HepG2 (cell line): ENCODE measurements around the gene TTC31. TPM values are rescaled to one million over a fixed set of nuclear protein-coding genes. Genes with fewer than 3 reads are reported as not detected.
A peak's percentile ranks its signal among the peaks of the same experiment; 100 is the strongest.

Experiments
- CREBL2 ChIP-seq: sonication (generic); formaldehyde crosslinking; IDR thresholded peaks from 2 replicates; pipeline ENCODE4 v1.8.1; 2023; ENCODE audit warnings: missing genetic modification reagents, mild to moderate bottlenecking, borderline replicate concordance
- DPF2 ChIP-seq: sonication (generic); formaldehyde crosslinking; IDR thresholded peaks from 2 replicates; pipeline ENCODE4 v1.4.0; 2020; ENCODE audit warnings: mild to moderate bottlenecking, low read depth, missing genetic modification reagents, borderline replicate concordance
- HDAC6 ChIP-seq: fragments of 200-600 bp; sonication (generic); IDR thresholded peaks from 2 replicates; pipeline ENCODE4 v1.7.0; 2017; ENCODE audit warnings: mild to moderate bottlenecking, antibody characterized with exemption, low read length, low read depth
- IKZF1 ChIP-seq: fragments of 450-650 bp; IDR thresholded peaks from 2 replicates; pipeline ENCODE4 v1.7.1; 2016
- KAT7 ChIP-seq: IDR thresholded peaks from 2 replicates; pipeline ENCODE4 v1.6.1; 2018; ENCODE audit warnings: borderline replicate concordance, missing compliant biosample characterization
- MATR3 ChIP-seq: sonication (generic); formaldehyde crosslinking; IDR thresholded peaks from 2 replicates; pipeline ENCODE4 v1.4.0; 2020; ENCODE audit warnings: missing genetic modification reagents
- MNT ChIP-seq: fragments of 450-650 bp; IDR thresholded peaks from 2 replicates; pipeline ENCODE4 v1.6.1; 2016
- RFXANK ChIP-seq: IDR thresholded peaks from 2 replicates; pipeline ENCODE4 v1.6.1; 2016
- SMAD1 ChIP-seq: sonication (generic); formaldehyde crosslinking; IDR thresholded peaks from 2 replicates; pipeline ENCODE4 v1.4.0; 2020; ENCODE audit warnings: missing genetic modification reagents, low read depth, mild to moderate bottlenecking, borderline replicate concordance
- SOX6 ChIP-seq, 2 experiments: fragments of 450-650 bp in 1 of 2; sonication (generic) in 1 of 2; formaldehyde crosslinking in 1 of 2; IDR thresholded peaks; 2 replicates each; pipeline versions ENCODE4 v1.4.0 to v1.6.1; 2017 to 2020; ENCODE audit warnings: antibody characterized with exemption in 1 of 2, mild to moderate bottlenecking in 1 of 2, missing genetic modification reagents in 1 of 2
- TRIM24 ChIP-seq: sonication (generic); formaldehyde crosslinking; IDR thresholded peaks from 2 replicates; pipeline ENCODE4 v1.8.0; 2022; ENCODE audit warnings: mild to moderate bottlenecking, missing genetic modification reagents
- ZNF17 ChIP-seq: sonication (generic); formaldehyde crosslinking; IDR thresholded peaks from 2 replicates; pipeline ENCODE4 v1.5.0; 2020; ENCODE audit warnings: mild to moderate bottlenecking, missing genetic modification reagents
- ZNF205 ChIP-seq: IDR thresholded peaks from 2 replicates; pipeline ENCODE4 v1.6.1; 2018; ENCODE audit warnings: missing biosample characterization, missing genetic modification reagents
- ZNF251 ChIP-seq: sonication (generic); formaldehyde crosslinking; IDR thresholded peaks from 2 replicates; pipeline ENCODE4 v1.9.0; 2021; ENCODE audit warnings: mild to moderate bottlenecking, missing genetic modification reagents
- ZNF350 ChIP-seq: sonication (generic); formaldehyde crosslinking; IDR thresholded peaks from 2 replicates; pipeline ENCODE4 v1.4.0; 2020; ENCODE audit warnings: mild to moderate bottlenecking, low read depth, missing genetic modification reagents, borderline replicate concordance
- ZNF552 ChIP-seq: sonication (generic); formaldehyde crosslinking; IDR thresholded peaks from 2 replicates; pipeline ENCODE4 v1.9.0; 2022; ENCODE audit warnings: missing genetic modification reagents, mild to moderate bottlenecking, borderline replicate concordance
- ZNF792 ChIP-seq: IDR thresholded peaks from 2 replicates; pipeline ENCODE4 v1.6.1; 2016
- polyA plus RNA-seq, 8 experiments: library from polyadenylated mRNA; depleted of rRNA in 3 of 8; stranded (reverse) in 7 of 8; unstranded in 1 of 8; fragments of >200 nt; fragmentation: Illumina TruSeq in 4 of 8; extraction: Trizol in 4 of 8; gene quantifications; 2 replicates each; pipeline versions ENCODE4 v1.2.1 to v1.2.3, GENCODE V29; 2011 to 2016; ENCODE audit warnings: low read depth in 4 of 8, missing spikeins in 1 of 8, mixed read lengths in 1 of 8; ENCODE audit not compliant: insufficient read depth in 1 of 8
- total RNA-seq, 5 experiments: library from RNA; depleted of rRNA; stranded (reverse); fragments of >200 nt; fragmentation: Illumina TruSeq; extraction: Trizol; gene quantifications; 2 replicates each; pipeline ENCODE4 v1.2.3, GENCODE V29; 2016; ENCODE audit warnings: low read depth in 1 of 5
- TF ChIP-seq, protein P1 (sequence below): sonication (generic); formaldehyde crosslinking; IDR thresholded peaks from 2 replicates; pipeline ENCODE4 v1.4.0; 2020; ENCODE audit warnings: missing genetic modification reagents, low read depth, mild to moderate bottlenecking, borderline replicate concordance
- TF ChIP-seq, protein P2 (sequence below): sonication (generic); formaldehyde crosslinking; IDR thresholded peaks from 2 replicates; pipeline ENCODE4 v1.4.0; 2020; ENCODE audit warnings: mild to moderate bottlenecking, missing genetic modification reagents
- TF ChIP-seq, protein P3 (sequence below): sonication (generic); formaldehyde crosslinking; IDR thresholded peaks from 2 replicates; pipeline ENCODE4 v1.5.0; 2020; ENCODE audit warnings: mild to moderate bottlenecking, missing genetic modification reagents, borderline replicate concordance
- TF ChIP-seq, protein P4 (sequence below): sonication (generic); formaldehyde crosslinking; IDR thresholded peaks from 2 replicates; pipeline ENCODE4 v1.4.0; 2020; ENCODE audit warnings: missing genetic modification reagents, borderline replicate concordance

The TTC31 gene
- total and polyA plus RNA-seq, 2 of the 13 experiments (the other 11 are each of a cell fraction or from before 2014, with no cell fraction given), result 28.3 to 39.5 TPM

DNA sequence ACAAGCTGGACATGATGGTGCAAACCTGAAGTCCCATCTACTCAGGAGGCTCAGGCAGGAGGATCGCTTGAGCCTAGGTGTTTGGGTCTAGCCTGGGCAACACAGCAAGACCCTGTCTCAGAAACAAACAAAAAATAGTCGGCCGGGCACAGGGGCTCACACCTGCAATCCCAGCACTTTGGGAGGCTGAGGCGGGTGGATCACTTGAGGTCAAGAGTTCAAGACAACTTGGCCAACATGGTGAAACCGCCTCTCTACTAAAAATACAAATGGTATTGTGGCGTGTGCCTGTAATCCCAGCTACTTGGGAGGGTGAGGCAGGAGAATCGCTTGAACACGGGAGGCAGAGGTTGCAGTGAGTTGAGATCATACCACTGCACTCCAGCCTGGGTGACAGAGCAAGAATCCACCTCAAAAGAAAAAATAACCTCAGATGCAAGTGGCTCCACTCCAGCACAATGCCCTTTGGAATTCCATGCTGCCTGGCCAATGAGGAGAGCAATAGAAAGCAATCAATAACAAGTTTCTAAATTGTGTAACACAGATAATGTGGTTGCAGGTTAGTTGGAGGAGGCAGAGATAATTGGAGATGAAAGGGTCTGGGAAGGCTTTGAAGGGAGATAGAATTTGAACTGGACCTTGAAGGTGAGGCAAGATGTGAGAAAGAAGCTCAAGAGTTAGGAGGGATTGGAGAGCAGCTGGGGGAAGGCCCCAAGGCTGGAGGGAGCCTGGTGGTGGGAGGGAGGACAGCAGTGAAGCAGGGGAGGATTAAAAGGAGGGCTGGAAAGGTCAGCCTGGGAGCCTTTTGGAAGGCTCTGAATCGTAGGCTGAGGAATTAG is 6.0 kb downstream of the TTC31 start (continued):
- TF ChIP-seq MATR3 (no peak), DPF2 (peak; percentile 83), SMAD1 (no peak), MNT (no peak), ZNF350 (peak; percentile 63; the same call in 1 of the 2 replicates), ZNF552 (CRISPR knock-in tag) (no peak; the same call in 1 of the 2 replicates), SOX6 (IDR thresholded peaks at IDR 0.05) (no peak), SOX6 (CRISPR knock-in tag; IDR thresholded peaks at IDR 0.05) (peak; percentile 96), ZNF205 (peak; percentile 79; the same call in 1 of the 2 replicates), HDAC6 (no peak), ZNF251 (CRISPR knock-in tag) (no peak), IKZF1 (no peak), ZNF792 (CRISPR knock-in tag) (0 out of 2 replicates have a peak, but pooled peaks have one; percentile 42), CREBL2 (CRISPR knock-in tag) (no peak), ZNF17 (CRISPR knock-in tag) (no peak), RFXANK (CRISPR knock-in tag) (no peak), KAT7 (0 out of 2 replicates have a peak, but pooled peaks have one; percentile 73), TRIM24 (CRISPR knock-in tag) (peak; percentile 22; the same call in 1 of the 2 replicates)
- TF ChIP-seq, protein P1, sequence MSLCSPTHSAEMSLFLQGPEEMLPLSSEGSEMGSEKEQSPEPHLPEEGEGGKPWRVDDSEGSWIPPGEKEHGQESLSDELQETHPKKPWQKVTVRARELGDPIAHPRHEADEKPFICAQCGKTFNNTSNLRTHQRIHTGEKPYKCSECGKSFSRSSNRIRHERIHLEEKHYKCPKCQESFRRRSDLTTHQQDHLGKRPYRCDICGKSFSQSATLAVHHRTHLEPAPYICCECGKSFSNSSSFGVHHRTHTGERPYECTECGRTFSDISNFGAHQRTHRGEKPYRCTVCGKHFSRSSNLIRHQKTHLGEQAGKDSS (CRISPR knock-in tag), result no peak
- TF ChIP-seq, protein P2, sequence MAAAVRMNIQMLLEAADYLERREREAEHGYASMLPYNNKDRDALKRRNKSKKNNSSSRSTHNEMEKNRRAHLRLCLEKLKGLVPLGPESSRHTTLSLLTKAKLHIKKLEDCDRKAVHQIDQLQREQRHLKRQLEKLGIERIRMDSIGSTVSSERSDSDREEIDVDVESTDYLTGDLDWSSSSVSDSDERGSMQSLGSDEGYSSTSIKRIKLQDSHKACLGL, result no peak
- TF ChIP-seq, protein P3, sequence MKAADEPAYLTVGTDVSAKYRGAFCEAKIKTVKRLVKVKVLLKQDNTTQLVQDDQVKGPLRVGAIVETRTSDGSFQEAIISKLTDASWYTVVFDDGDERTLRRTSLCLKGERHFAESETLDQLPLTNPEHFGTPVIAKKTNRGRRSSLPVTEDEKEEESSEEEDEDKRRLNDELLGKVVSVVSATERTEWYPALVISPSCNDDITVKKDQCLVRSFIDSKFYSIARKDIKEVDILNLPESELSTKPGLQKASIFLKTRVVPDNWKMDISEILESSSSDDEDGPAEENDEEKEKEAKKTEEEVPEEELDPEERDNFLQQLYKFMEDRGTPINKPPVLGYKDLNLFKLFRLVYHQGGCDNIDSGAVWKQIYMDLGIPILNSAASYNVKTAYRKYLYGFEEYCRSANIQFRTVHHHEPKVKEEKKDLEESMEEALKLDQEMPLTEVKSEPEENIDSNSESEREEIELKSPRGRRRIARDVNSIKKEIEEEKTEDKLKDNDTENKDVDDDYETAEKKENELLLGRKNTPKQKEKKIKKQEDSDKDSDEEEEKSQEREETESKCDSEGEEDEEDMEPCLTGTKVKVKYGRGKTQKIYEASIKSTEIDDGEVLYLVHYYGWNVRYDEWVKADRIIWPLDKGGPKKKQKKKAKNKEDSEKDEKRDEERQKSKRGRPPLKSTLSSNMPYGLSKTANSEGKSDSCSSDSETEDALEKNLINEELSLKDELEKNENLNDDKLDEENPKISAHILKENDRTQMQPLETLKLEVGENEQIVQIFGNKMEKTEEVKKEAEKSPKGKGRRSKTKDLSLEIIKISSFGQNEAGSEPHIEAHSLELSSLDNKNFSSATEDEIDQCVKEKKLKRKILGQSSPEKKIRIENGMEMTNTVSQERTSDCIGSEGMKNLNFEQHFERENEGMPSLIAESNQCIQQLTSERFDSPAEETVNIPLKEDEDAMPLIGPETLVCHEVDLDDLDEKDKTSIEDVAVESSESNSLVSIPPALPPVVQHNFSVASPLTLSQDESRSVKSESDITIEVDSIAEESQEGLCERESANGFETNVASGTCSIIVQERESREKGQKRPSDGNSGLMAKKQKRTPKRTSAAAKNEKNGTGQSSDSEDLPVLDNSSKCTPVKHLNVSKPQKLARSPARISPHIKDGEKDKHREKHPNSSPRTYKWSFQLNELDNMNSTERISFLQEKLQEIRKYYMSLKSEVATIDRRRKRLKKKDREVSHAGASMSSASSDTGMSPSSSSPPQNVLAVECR (CRISPR knock-in tag), result peak; percentile 45; the same call in 1 of the 2 replicates
- TF ChIP-seq, protein P4, sequence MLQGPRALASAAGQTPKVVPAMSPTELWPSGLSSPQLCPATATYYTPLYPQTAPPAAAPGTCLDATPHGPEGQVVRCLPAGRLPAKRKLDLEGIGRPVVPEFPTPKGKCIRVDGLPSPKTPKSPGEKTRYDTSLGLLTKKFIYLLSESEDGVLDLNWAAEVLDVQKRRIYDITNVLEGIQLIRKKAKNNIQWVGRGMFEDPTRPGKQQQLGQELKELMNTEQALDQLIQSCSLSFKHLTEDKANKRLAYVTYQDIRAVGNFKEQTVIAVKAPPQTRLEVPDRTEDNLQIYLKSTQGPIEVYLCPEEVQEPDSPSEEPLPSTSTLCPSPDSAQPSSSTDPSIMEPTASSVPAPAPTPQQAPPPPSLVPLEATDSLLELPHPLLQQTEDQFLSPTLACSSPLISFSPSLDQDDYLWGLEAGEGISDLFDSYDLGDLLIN, result no peak
